ENCODE measurements around the gene TAF1. TPM values are rescaled to one million over a fixed set of nuclear protein-coding genes. Genes with fewer than 3 reads are reported as not detected.
"Not testable (repeated sequence)": the region's sequence is repeated elsewhere in the genome, so short reads cannot be mapped to it uniquely, and the experiment has no call there.

Gene TAF1
- total RNA-seq, 3 donors from 2014 or later: 24.9 to 32.2 (median 29.0) TPM

GRCh38 chrX:71372388-71372787 lies 6.2 kb downstream of the TAF1 start:
- ATAC-seq (no peak), DNase-seq (no peak)
- H3K36me3 Mint-ChIP-seq (ENCODE audit: insufficient read depth): peaks cover 17% of the 10 kb centered on the region
- H3K4me3 Mint-ChIP-seq: no peak overlapping the region
- no peaks in the 10 kb centered on the region for H3K9me3 Mint-ChIP-seq
- no peaks in the 10 kb centered on the region for H3K27me3 Mint-ChIP-seq (ENCODE audit: low read depth)
- peaks cover 31% of the 10 kb centered on the region for H3K4me1 Mint-ChIP-seq (ENCODE audit: low read depth)

- ATAC-seq (no peak), DNase-seq (no peak)
- H3K4me1 Mint-ChIP-seq (ENCODE audit: low read depth): peaks cover under 1% of the 10 kb centered on the region
- peaks cover 27% of the 10 kb centered on the region for H3K36me3 Mint-ChIP-seq (ENCODE audit: insufficient read depth)
- H3K4me3 Mint-ChIP-seq: no peak overlapping the region
- H3K27me3 Mint-ChIP-seq (ENCODE audit: low read depth): no peaks in the 10 kb centered on the region
- H3K9me3 Mint-ChIP-seq: no peaks in the 10 kb centered on the region
These were observed 12.6 kb downstream of the TAF1 start for GRCh38 chrX:71378732-71379131.

- ATAC-seq; H3K4me1 Mint-ChIP-seq (ENCODE audit: low read depth); H3K4me3 Mint-ChIP-seq; H3K9me3 Mint-ChIP-seq; DNase-seq; H3K27me3 Mint-ChIP-seq (ENCODE audit: low read depth): not testable (repeated sequence)
- H3K36me3 Mint-ChIP-seq (ENCODE audit: insufficient read depth): peaks cover 27% of the 10 kb centered on the region
These were observed 25.6 kb downstream of the TAF1 start for GRCh38 chrX:71391725-71392124.

GRCh38 chrX:71393919-71394318 lies 27.8 kb downstream of the TAF1 start:
- no peaks in the 10 kb centered on the region for H3K27me3 Mint-ChIP-seq (ENCODE audit: low read depth)
- no peak overlapping the region for H3K4me3 Mint-ChIP-seq
- ATAC-seq (no peak), DNase-seq (no peak)
- no peaks in the 10 kb centered on the region for H3K4me1 Mint-ChIP-seq (ENCODE audit: low read depth)
- peaks cover 30% of the 10 kb centered on the region for H3K36me3 Mint-ChIP-seq (ENCODE audit: insufficient read depth)
- H3K9me3 Mint-ChIP-seq: no peaks in the 10 kb centered on the region

- peaks cover 4% of the 10 kb centered on the region for H3K4me1 Mint-ChIP-seq (ENCODE audit: low read depth)
- DNase-seq: no peak
- peaks cover 29% of the 10 kb centered on the region for H3K36me3 Mint-ChIP-seq (ENCODE audit: insufficient read depth)
- no peaks in the 10 kb centered on the region for H3K9me3 Mint-ChIP-seq
- no peak overlapping the region for H3K4me3 Mint-ChIP-seq
- no peak for ATAC-seq
- no peaks in the 10 kb centered on the region for H3K27me3 Mint-ChIP-seq (ENCODE audit: low read depth)
These were observed 30.4 kb downstream of the TAF1 start for GRCh38 chrX:71396576-71396975.

- DNase-seq: no peak
- ATAC-seq: no peak
- Mint-ChIP-seq H3K36me3 (ENCODE audit: insufficient read depth) (peaks cover 14% of the 10 kb centered on the region), H3K9me3 (no peaks in the 10 kb centered on the region), H3K27me3 (ENCODE audit: low read depth) (no peaks in the 10 kb centered on the region), H3K4me1 (ENCODE audit: low read depth) (peaks cover 4% of the 10 kb centered on the region), H3K4me3 (no peak overlapping the region)
These were observed 34.6 kb downstream of the TAF1 start for GRCh38 chrX:71400710-71401109.

GRCh38 chrX:71416260-71416659 lies 50.1 kb downstream of the TAF1 start:
- H3K9me3 Mint-ChIP-seq; ATAC-seq; H3K27me3 Mint-ChIP-seq (ENCODE audit: low read depth); H3K4me3 Mint-ChIP-seq; H3K4me1 Mint-ChIP-seq (ENCODE audit: low read depth); DNase-seq: not testable (repeated sequence)
- peaks cover 14% of the 10 kb centered on the region for H3K36me3 Mint-ChIP-seq (ENCODE audit: insufficient read depth)

- H3K4me1 Mint-ChIP-seq (ENCODE audit: low read depth): no peaks in the 10 kb centered on the region
- H3K36me3 Mint-ChIP-seq (ENCODE audit: insufficient read depth): peaks cover 22% of the 10 kb centered on the region
These were observed 54.5 kb downstream of the TAF1 start for GRCh38 chrX:71420686-71421085.

GRCh38 chrX:71432733-71433132 lies 66.6 kb downstream of the TAF1 start:
- Mint-ChIP-seq H3K4me3 (no peak overlapping the region), H3K9me3 (no peaks in the 10 kb centered on the region), H3K27me3 (ENCODE audit: low read depth) (no peaks in the 10 kb centered on the region), H3K36me3 (ENCODE audit: insufficient read depth) (peaks cover 22% of the 10 kb centered on the region), H3K4me1 (ENCODE audit: low read depth) (peaks cover 2% of the 10 kb centered on the region)
- ATAC-seq (no peak), DNase-seq (no peak)

More at GRCh38 chrX:71420686-71421085, 54.5 kb downstream of the TAF1 start:
- DNase-seq: no peak
- Mint-ChIP-seq H3K9me3 (no peaks in the 10 kb centered on the region), H3K4me3 (no peak overlapping the region), H3K27me3 (ENCODE audit: low read depth) (no peaks in the 10 kb centered on the region)
- ATAC-seq: no peak

GRCh38 chrX:71438750-71439149 lies 72.6 kb downstream of the TAF1 start:
- Mint-ChIP-seq H3K4me1 (ENCODE audit: low read depth) (peaks cover 5% of the 10 kb centered on the region), H3K36me3 (ENCODE audit: insufficient read depth) (peaks cover 14% of the 10 kb centered on the region), H3K4me3 (no peak overlapping the region), H3K9me3 (no peaks in the 10 kb centered on the region), H3K27me3 (ENCODE audit: low read depth) (no peaks in the 10 kb centered on the region)
- no peak for ATAC-seq
- DNase-seq: no peak

- Mint-ChIP-seq H3K4me1 (ENCODE audit: low read depth) (peaks cover 5% of the 10 kb centered on the region), H3K9me3 (no peaks in the 10 kb centered on the region), H3K36me3 (ENCODE audit: insufficient read depth) (peaks cover 14% of the 10 kb centered on the region), H3K4me3 (no peak overlapping the region), H3K27me3 (ENCODE audit: low read depth) (no peaks in the 10 kb centered on the region)
- ATAC-seq (no peak), DNase-seq (no peak)
These were observed 73.3 kb downstream of the TAF1 start for GRCh38 chrX:71439420-71439819.

GRCh38 chrX:71439896-71440295 lies 73.7 kb downstream of the TAF1 start:
- peaks cover 5% of the 10 kb centered on the region for H3K4me1 Mint-ChIP-seq (ENCODE audit: low read depth)
- DNase-seq: no peak
- no peak for ATAC-seq
- H3K27me3 Mint-ChIP-seq (ENCODE audit: low read depth): no peaks in the 10 kb centered on the region
- H3K9me3 Mint-ChIP-seq: no peaks in the 10 kb centered on the region
- peaks cover 14% of the 10 kb centered on the region for H3K36me3 Mint-ChIP-seq (ENCODE audit: insufficient read depth)
- H3K4me3 Mint-ChIP-seq: no peak overlapping the region

GRCh38 chrX:71440401-71440800 lies 74.2 kb downstream of the TAF1 start:
- Mint-ChIP-seq H3K9me3 (no peaks in the 10 kb centered on the region), H3K36me3 (ENCODE audit: insufficient read depth) (peaks cover 17% of the 10 kb centered on the region)
- ATAC-seq: no peak

GRCh38 chrX:71441809-71442208 lies 75.7 kb downstream of the TAF1 start:
- H3K27me3 Mint-ChIP-seq (ENCODE audit: low read depth); DNase-seq; H3K4me1 Mint-ChIP-seq (ENCODE audit: low read depth); H3K4me3 Mint-ChIP-seq; ATAC-seq; H3K9me3 Mint-ChIP-seq: not testable (repeated sequence)
- H3K36me3 Mint-ChIP-seq (ENCODE audit: insufficient read depth): peaks cover 14% of the 10 kb centered on the region

More at GRCh38 chrX:71440401-71440800, 74.2 kb downstream of the TAF1 start:
- peaks cover 5% of the 10 kb centered on the region for H3K4me1 Mint-ChIP-seq (ENCODE audit: low read depth)
- H3K4me3 Mint-ChIP-seq: no peak overlapping the region
- DNase-seq: no peak
- no peaks in the 10 kb centered on the region for H3K27me3 Mint-ChIP-seq (ENCODE audit: low read depth)

- DNase-seq: no peak
- H3K9me3 Mint-ChIP-seq: no peaks in the 10 kb centered on the region
- H3K4me1 Mint-ChIP-seq (ENCODE audit: low read depth): no peaks in the 10 kb centered on the region
- peaks cover 5% of the 10 kb centered on the region for H3K36me3 Mint-ChIP-seq (ENCODE audit: insufficient read depth)
- H3K4me3 Mint-ChIP-seq: no peak overlapping the region
- ATAC-seq: no peak
- no peaks in the 10 kb centered on the region for H3K27me3 Mint-ChIP-seq (ENCODE audit: low read depth)
These were observed 84.4 kb downstream of the TAF1 start for GRCh38 chrX:71450433-71451106.
